Measurements from ENCODE around the gene DCP1A.

DNA sequence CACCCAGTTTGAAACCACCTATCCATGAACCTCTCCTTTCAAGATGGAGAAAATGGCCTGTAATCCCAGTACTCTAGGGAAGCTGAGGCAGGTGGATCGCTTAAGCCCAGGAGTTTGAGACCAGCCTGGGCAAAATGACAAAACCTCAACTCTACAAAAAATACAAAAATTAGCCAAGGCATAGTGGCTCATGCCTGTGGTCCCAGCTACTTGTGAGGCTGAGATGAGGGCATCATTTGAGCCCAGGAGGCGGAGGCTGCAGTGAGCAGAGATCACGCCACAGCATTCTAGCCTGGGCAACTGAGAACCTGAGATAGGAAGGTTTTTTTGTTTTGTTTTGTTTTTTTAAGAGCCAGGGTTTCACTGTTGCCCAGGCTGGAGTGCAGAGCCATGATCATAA is 96.9 kb downstream of the DCP1A start:
- TF ChIP-seq, protein P1, sequence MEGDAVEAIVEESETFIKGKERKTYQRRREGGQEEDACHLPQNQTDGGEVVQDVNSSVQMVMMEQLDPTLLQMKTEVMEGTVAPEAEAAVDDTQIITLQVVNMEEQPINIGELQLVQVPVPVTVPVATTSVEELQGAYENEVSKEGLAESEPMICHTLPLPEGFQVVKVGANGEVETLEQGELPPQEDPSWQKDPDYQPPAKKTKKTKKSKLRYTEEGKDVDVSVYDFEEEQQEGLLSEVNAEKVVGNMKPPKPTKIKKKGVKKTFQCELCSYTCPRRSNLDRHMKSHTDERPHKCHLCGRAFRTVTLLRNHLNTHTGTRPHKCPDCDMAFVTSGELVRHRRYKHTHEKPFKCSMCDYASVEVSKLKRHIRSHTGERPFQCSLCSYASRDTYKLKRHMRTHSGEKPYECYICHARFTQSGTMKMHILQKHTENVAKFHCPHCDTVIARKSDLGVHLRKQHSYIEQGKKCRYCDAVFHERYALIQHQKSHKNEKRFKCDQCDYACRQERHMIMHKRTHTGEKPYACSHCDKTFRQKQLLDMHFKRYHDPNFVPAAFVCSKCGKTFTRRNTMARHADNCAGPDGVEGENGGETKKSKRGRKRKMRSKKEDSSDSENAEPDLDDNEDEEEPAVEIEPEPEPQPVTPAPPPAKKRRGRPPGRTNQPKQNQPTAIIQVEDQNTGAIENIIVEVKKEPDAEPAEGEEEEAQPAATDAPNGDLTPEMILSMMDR (conservative IDR thresholded peaks at IDR 0.05), result no peak
- no peak for TF ChIP-seq EZH2 (IDR thresholded peaks at IDR 0.05; ENCODE audit: low read depth)

All from PC-9 (cell line).